Measurements from ENCODE around the gene PPP2R3C.

DNA sequence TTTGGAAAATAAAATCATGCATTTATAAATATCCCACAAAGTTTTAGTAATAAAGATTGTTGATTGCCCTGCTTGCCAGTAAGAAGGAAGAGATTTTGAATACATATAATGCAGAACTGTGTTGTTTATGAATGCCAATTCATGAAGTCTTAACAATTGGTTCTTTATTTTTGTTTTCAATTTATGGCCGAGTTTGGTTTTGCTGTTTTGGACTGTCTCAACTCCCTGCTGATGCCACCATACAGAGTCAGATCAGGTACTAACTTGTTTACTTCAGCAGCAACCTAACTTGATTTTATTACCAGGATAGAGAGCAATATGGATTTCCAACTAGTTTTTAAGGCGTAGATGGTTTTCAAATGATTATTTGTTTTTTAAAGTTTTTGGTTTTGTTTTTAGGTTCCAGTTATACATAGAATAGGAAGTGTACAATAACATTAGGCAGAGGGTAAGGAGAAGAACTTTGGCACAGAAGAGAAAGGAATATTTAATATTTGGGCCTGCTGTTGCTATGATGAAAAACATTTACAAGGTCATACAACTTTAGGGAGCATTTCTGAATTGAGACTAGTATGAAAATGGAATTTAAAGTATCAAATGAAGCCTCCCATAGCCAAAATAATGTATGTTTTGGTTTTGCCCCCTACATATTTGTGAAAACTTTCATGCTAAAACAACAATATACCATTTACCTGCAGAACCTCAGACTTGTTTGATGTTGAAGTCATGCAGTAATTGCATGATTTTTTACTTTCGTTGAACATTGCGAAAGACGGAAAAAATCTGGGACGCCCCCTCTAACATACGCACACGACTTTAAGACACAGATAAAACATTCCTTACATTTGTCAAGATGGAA lies 76.6 kb downstream of the PPP2R3C start:
- TF ChIP-seq, protein P1, sequence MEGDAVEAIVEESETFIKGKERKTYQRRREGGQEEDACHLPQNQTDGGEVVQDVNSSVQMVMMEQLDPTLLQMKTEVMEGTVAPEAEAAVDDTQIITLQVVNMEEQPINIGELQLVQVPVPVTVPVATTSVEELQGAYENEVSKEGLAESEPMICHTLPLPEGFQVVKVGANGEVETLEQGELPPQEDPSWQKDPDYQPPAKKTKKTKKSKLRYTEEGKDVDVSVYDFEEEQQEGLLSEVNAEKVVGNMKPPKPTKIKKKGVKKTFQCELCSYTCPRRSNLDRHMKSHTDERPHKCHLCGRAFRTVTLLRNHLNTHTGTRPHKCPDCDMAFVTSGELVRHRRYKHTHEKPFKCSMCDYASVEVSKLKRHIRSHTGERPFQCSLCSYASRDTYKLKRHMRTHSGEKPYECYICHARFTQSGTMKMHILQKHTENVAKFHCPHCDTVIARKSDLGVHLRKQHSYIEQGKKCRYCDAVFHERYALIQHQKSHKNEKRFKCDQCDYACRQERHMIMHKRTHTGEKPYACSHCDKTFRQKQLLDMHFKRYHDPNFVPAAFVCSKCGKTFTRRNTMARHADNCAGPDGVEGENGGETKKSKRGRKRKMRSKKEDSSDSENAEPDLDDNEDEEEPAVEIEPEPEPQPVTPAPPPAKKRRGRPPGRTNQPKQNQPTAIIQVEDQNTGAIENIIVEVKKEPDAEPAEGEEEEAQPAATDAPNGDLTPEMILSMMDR (IDR thresholded peaks at IDR 0.05) = no peak
- TF ChIP-seq ZFX (IDR thresholded peaks at IDR 0.05; ENCODE audit: borderline replicate concordance) = no peak
